ENCODE data around the gene NDFIP2. TPM values are rescaled to one million over a fixed set of nuclear protein-coding genes. Genes with fewer than 3 reads are reported as not detected.

NDFIP2 gene
- total RNA-seq, 1 experiment from 2014 or later = 31.0 TPM

GRCh38 chr13:79541426-79542049 lies 60.6 kb downstream of the NDFIP2 start:
- Histone ChIP-seq H4K91ac (ENCODE audit: insufficient read length, low read depth, low read length) (no peak overlapping the region), H3K27me3 (ENCODE audit: insufficient read depth, low read length) (no peaks in the 10 kb centered on the region), H2AFZ (ENCODE audit: low read length) (no peak overlapping the region), H4K5ac (ENCODE audit: insufficient read length, low read depth, low read length) (no peak overlapping the region), H2BK12ac (ENCODE audit: insufficient read length, low read depth, low read length) (no peak overlapping the region), H4K8ac (replicated peaks; ENCODE audit: insufficient read length, low read depth, low read length) (no peak overlapping the region), H3K79me2 (ENCODE audit: insufficient read depth, low read length) (no peaks in the 10 kb centered on the region), H4K20me1 (ENCODE audit: control insufficient read depth, insufficient read depth, insufficient read length) (no peaks in the 10 kb centered on the region), H3K18ac (ENCODE audit: insufficient read length, low read depth, low read length) (no peak overlapping the region), H2AK5ac (ENCODE audit: insufficient read length, low read length) (no peak overlapping the region), H2BK20ac (ENCODE audit: low read depth, low read length, poor library complexity, severe bottlenecking) (no peak overlapping the region), H3K4me2 (ENCODE audit: insufficient read depth, insufficient read length, low read length) (no peak overlapping the region), H3K27ac (ENCODE audit: insufficient read length, low read depth, low read length) (no peak overlapping the region), H3K56ac (ENCODE audit: insufficient read length, low read depth, low read length) (no peak overlapping the region), H3T11ph (ENCODE audit: low read length) (no peak overlapping the region), H2BK5ac (ENCODE audit: insufficient read length, low read length) (no peak overlapping the region), H3K4me1 (ENCODE audit: insufficient read depth, low read length) (no peaks in the 10 kb centered on the region), H2BK120ac (ENCODE audit: low read depth, low read length, poor library complexity, severe bottlenecking) (no peak overlapping the region), H3K9me3 (ENCODE audit: control insufficient read depth, low read depth, low read length) (no peaks in the 10 kb centered on the region), H2BK15ac (ENCODE audit: low read depth, low read length) (no peak overlapping the region), H3K4ac (ENCODE audit: low read depth, low read length) (no peak overlapping the region), H3K23ac (ENCODE audit: insufficient read length, low read depth, low read length) (no peak overlapping the region), H3K79me1 (ENCODE audit: insufficient read depth, low read depth, low read length, poor library complexity, severe bottlenecking) (no peaks in the 10 kb centered on the region), H3K9ac (ENCODE audit: extremely low read depth, insufficient read length, low read length) (no peak overlapping the region), H3K23me2 (ENCODE audit: insufficient read length, low read depth, low read length, poor library complexity, severe bottlenecking) (no peaks in the 10 kb centered on the region), H3K14ac (ENCODE audit: insufficient read depth, low read length) (no peak overlapping the region)
- peaks cover 10 to 15% of the 10 kb centered on the region in 2 experiments for H3K4me1 Mint-ChIP-seq
- no peak overlapping the region for H3K27ac Mint-ChIP-seq
- no peak for DNase-seq
- peak; percentile 91 for TF ChIP-seq CTCF (conservative IDR thresholded peaks at IDR 0.05)
- no peak overlapping the region for H3K4me3 Mint-ChIP-seq
- H3K27me3 Mint-ChIP-seq (ENCODE audit: low read depth) = no peaks in the 10 kb centered on the region
- H3K9me3 Mint-ChIP-seq = no peaks in the 10 kb centered on the region
- H3K36me3 Mint-ChIP-seq (ENCODE audit: insufficient read depth in 1 of 3, low read depth in 3 of 3) = peaks cover 0 to 3% (median 0%) of the 10 kb centered on the region in 3 experiments; a peak in 3 of 7 replicates
- no CpG with 5 or more reads among the region's 1 CpG for WGBS (ENCODE audit: extremely low coverage, insufficient read length, low lambda C conversion rate)

All from H9 (cell line).